Type B pancreatic cell (in vitro differentiated cells): Measurements from ENCODE around the gene HP1BP3. TPM values are rescaled to one million over a fixed set of nuclear protein-coding genes. Genes with fewer than 3 reads are reported as not detected.
"Not testable (repeated sequence)": the region's sequence is repeated elsewhere in the genome, so short reads cannot be mapped to it uniquely, and the experiment has no call there.

Source experiments
- DNase-seq: peaks from one replicate; pipeline ENCODE4 v3.0.0; 2021; ENCODE audit warnings: mixed read lengths; ENCODE audit not compliant: unreplicated experiment; ENCODE audit errors: extremely low spot score
- H3K27ac Mint-ChIP-seq: 2 replicates; pipeline ENCODE4 v1.8.0; 2021; ENCODE audit warnings: mild to moderate bottlenecking, mixed read lengths
- H3K27me3 Mint-ChIP-seq: 2 replicates; pipeline ENCODE4 v1.8.0; 2021; ENCODE audit warnings: mixed read lengths
- H3K36me3 Mint-ChIP-seq: 2 replicates; pipeline ENCODE4 v1.8.0; 2021; ENCODE audit warnings: mixed read lengths
- H3K4me1 Mint-ChIP-seq: one replicate; pipeline ENCODE4 v1.8.0; 2021; ENCODE audit warnings: mixed read lengths; ENCODE audit not compliant: unreplicated experiment
- H3K4me3 Mint-ChIP-seq: 2 replicates; pipeline ENCODE4 v1.8.0; 2021; ENCODE audit warnings: mild to moderate bottlenecking, mixed read lengths
- H3K9me3 Mint-ChIP-seq: 2 replicates; pipeline ENCODE4 v1.8.0; 2021; ENCODE audit warnings: mixed read lengths
- total RNA-seq: library from RNA; stranded (reverse); gene quantifications from 2 replicates; pipeline ENCODE4 v1.2.1, GENCODE V29; 2021; ENCODE audit warnings: low replicate concordance
- TF ChIP-seq, protein P1 (sequence below): fragments of 200-600 bp; sonication (generic); conservative IDR thresholded peaks from 2 replicates; pipeline ENCODE4 v1.5.0; 2021; ENCODE audit warnings: antibody characterized with exemption, mild to moderate bottlenecking

HP1BP3 gene
- total RNA-seq, 1 donor from 2014 or later: 326 TPM

DNA sequence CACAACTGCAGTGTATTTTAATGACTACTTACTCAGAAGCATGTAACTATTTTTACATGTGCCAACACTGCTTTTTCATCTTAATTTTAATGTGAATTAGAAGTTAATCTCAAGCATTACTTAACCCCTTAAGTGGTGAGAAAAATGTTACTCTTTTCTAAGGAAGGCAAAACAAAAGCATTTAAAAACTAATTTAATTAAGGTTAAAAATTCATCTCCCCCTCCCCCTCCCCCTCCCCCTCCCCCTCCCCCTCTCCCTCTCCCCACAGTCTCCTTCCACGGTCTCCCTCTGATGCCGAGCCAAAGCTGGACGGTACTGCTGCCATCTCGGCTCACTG is 27.4 kb upstream of the HP1BP3 start:
- Mint-ChIP-seq H3K4me3 (no peak overlapping the region), H3K9me3 (no peaks in the 10 kb centered on the region), H3K27ac (no peak overlapping the region), H3K4me1 (no peaks in the 10 kb centered on the region), H3K27me3 (no peaks in the 10 kb centered on the region), H3K36me3 (peaks cover 22% of the 10 kb centered on the region)
- DNase-seq: no peak
- TF ChIP-seq, protein P1, sequence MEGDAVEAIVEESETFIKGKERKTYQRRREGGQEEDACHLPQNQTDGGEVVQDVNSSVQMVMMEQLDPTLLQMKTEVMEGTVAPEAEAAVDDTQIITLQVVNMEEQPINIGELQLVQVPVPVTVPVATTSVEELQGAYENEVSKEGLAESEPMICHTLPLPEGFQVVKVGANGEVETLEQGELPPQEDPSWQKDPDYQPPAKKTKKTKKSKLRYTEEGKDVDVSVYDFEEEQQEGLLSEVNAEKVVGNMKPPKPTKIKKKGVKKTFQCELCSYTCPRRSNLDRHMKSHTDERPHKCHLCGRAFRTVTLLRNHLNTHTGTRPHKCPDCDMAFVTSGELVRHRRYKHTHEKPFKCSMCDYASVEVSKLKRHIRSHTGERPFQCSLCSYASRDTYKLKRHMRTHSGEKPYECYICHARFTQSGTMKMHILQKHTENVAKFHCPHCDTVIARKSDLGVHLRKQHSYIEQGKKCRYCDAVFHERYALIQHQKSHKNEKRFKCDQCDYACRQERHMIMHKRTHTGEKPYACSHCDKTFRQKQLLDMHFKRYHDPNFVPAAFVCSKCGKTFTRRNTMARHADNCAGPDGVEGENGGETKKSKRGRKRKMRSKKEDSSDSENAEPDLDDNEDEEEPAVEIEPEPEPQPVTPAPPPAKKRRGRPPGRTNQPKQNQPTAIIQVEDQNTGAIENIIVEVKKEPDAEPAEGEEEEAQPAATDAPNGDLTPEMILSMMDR: no peak

DNA sequence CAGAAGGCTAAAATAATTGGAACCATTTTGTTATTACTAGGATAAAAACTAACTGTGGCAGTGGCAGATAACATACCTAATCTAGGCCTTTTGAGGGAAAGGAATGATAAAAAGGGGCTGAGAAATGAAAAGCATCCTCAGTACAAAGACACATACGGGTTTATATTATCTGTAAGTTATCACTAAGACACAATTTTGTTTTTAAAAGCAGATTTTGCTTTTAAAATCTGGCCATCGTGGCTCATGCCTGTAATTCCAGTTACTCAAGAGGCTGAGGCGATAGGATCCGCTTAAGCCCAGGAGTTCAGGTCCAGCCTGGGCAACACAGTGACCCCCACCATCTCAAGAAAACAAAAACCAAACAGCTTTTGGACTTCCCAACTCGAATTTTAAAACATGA is 24.8 kb upstream of the HP1BP3 start:
- H3K27me3 Mint-ChIP-seq: no peaks in the 10 kb centered on the region
- no peak overlapping the region for H3K4me3 Mint-ChIP-seq
- no peak for DNase-seq
- H3K36me3 Mint-ChIP-seq: peaks cover 18% of the 10 kb centered on the region
- TF ChIP-seq, protein P1: no peak
- no peak overlapping the region for H3K27ac Mint-ChIP-seq
- no peaks in the 10 kb centered on the region for H3K4me1 Mint-ChIP-seq
- no peaks in the 10 kb centered on the region for H3K9me3 Mint-ChIP-seq

DNA sequence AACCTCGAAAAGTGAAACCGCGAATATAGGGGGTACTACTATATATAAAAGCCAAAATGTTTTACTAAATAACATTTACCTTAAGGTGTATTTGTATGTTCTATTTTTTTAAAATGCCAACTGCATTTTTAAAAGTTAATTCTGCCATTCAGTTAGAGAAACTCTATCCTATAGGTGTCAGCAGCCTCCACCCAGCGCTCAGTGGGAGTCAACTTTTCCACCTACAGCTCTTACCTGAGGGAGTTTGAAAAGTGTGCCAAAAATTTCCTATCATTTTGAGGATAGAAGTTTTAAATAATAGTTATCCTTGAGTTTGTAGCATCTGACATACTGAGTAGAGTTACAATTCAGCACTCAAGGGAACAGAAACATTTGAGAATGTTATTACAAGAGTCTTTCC is 6.1 kb upstream of the HP1BP3 start:
- TF ChIP-seq, protein P1: no peak
- peaks cover 2% of the 10 kb centered on the region for H3K4me1 Mint-ChIP-seq
- no peaks in the 10 kb centered on the region for H3K27me3 Mint-ChIP-seq
- no peak overlapping the region for H3K27ac Mint-ChIP-seq
- DNase-seq: no peak
- H3K36me3 Mint-ChIP-seq: no peaks in the 10 kb centered on the region
- H3K4me3 Mint-ChIP-seq: no peak overlapping the region
- no peaks in the 10 kb centered on the region for H3K9me3 Mint-ChIP-seq

DNA sequence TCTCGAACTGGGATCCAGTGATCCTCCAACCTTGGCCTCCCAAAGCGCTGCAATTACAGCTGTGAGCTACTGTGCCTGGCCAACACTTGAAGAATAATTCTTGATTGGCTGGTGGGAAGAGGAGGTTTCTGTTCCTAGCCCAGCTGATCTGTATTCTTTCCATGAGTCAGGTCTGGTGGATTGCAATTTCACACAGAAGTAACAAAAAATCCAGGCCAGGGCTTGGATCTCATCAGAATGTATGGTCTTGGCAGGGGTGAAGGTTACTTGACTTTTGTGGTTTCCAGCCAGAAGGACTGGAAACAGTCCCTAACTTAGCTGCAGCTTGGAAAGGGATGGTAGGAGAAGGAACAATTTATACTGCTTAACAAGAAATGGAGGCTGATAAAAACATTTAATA is 5.1 kb upstream of the HP1BP3 start:
- Mint-ChIP-seq H3K36me3 (no peaks in the 10 kb centered on the region), H3K4me1 (peaks cover 8% of the 10 kb centered on the region), H3K4me3 (no peak overlapping the region), H3K27ac (no peak overlapping the region), H3K9me3 (no peaks in the 10 kb centered on the region), H3K27me3 (no peaks in the 10 kb centered on the region)
- TF ChIP-seq, protein P1: no peak
- DNase-seq: no peak

DNA sequence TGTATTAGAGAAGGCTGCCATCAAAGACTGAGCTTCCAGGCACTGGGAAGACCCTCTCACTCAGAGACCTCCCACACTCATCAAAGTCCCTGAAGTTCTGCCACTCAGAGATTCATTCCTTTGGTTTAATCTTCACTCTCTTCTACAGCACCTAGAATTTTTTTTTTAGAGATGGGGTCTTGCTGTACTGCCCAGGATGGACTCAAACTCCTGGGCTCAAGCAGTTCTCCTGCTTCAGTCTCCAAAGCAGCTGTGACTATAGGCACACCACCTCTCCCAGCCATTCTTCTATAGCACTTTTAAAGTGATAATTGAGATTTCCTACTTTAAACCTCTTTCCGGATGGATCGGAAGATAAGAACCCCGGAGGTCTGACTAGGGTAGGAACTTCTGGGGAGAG is 3.7 kb upstream of the HP1BP3 start:
- Mint-ChIP-seq H3K27ac (no peak overlapping the region), H3K36me3 (no peaks in the 10 kb centered on the region), H3K4me3 (no peak overlapping the region), H3K9me3 (no peaks in the 10 kb centered on the region), H3K27me3 (no peaks in the 10 kb centered on the region), H3K4me1 (peaks cover 8% of the 10 kb centered on the region)
- DNase-seq: no peak
- TF ChIP-seq, protein P1: no peak

DNA sequence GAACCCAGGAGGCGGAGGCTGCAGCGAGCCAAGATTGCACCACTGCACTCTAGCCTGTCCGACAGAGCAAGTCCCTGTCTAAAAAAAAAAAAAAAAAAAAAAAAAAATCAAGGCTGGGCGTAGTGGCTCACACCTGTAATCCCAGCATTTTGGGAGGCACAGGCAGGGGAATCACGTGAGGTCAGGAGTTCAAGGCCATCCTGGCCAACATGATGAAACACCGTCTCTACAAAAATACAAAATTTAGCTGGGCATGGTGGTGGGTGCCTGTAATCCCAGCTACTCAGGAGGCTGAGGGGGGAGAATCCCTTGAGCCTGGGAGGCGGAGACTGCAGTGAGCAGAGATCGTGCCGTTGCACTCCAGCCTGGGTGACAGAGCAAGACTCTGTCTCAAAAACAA is 2.5 kb upstream of the HP1BP3 start:
- H3K4me1 Mint-ChIP-seq, H3K27me3 Mint-ChIP-seq, H3K36me3 Mint-ChIP-seq, H3K27ac Mint-ChIP-seq, DNase-seq, H3K9me3 Mint-ChIP-seq, H3K4me3 Mint-ChIP-seq: not testable (repeated sequence)
